ENCODE data around the gene ASF1B.
"Not testable (repeated sequence)": the region's sequence is repeated elsewhere in the genome, so short reads cannot be mapped to it uniquely, and the experiment has no call there.

ASF1B gene

GRCh38 chr19:14136509-14137281 lies at the start of gene ASF1B:
Gene ASF1B, minus strand, starts transcription at chr19:14136589. Its CDS starts 133 bp downstream, at chr19:14136456.
- peak; percentile 99 for DNase-seq

- not testable (repeated sequence) for DNase-seq
Measured at GRCh38 chr19:14185691-14186090, 49.3 kb upstream of the ASF1B start.

- no peak for DNase-seq
Measured at GRCh38 chr19:14185158-14185557, 48.8 kb upstream of the ASF1B start.

- no peak for DNase-seq
Measured at GRCh38 chr19:14183741-14184350, 47.5 kb upstream of the ASF1B start.

- no peak for DNase-seq
Measured at GRCh38 chr19:14182476-14182875, 46.1 kb upstream of the ASF1B start.

GRCh38 chr19:14181906-14182305 lies 45.5 kb upstream of the ASF1B start:
- DNase-seq, result no peak

- not testable (repeated sequence) for DNase-seq
Measured at GRCh38 chr19:14181199-14181598, 44.8 kb upstream of the ASF1B start.

GRCh38 chr19:14177496-14178074 lies 41.2 kb upstream of the ASF1B start:
- no peak for DNase-seq

- no peak for DNase-seq
Measured at GRCh38 chr19:14175351-14175792, 39.0 kb upstream of the ASF1B start.

- no peak for DNase-seq
Measured at GRCh38 chr19:14174883-14175282, 38.5 kb upstream of the ASF1B start.

- no peak for DNase-seq
Measured at GRCh38 chr19:14168993-14169392, 32.6 kb upstream of the ASF1B start.

GRCh38 chr19:14168259-14168972 lies 32.0 kb upstream of the ASF1B start:
- no peak for DNase-seq

GRCh38 chr19:14167576-14168138 lies 31.3 kb upstream of the ASF1B start:
- DNase-seq, result peak; percentile 37 to 55

GRCh38 chr19:14166999-14167575 lies 30.7 kb upstream of the ASF1B start:
- DNase-seq, result peak; percentile 15 to 56

- peak; percentile 36 to 50 for DNase-seq
Measured at GRCh38 chr19:14165990-14166830, 29.8 kb upstream of the ASF1B start.

GRCh38 chr19:14164724-14165493 lies 28.5 kb upstream of the ASF1B start:
- DNase-seq, result no peak

- no peak for DNase-seq
Measured at GRCh38 chr19:14164082-14164481, 27.7 kb upstream of the ASF1B start.

- DNase-seq, result no peak
Measured at GRCh38 chr19:14162871-14163297, 26.5 kb upstream of the ASF1B start.

GRCh38 chr19:14161305-14161704 lies 24.9 kb upstream of the ASF1B start:
- DNase-seq, result no peak

- no peak for DNase-seq
Measured at GRCh38 chr19:14160017-14160703, 23.8 kb upstream of the ASF1B start.
